Stimulated activated naive CD4-positive, alpha-beta T cell treated with Interleukin-2 at 50 U/mL for 16 hours (primary cell): ENCODE results near the gene SLC12A5.
A peak's percentile ranks its signal among the peaks of the same experiment; 100 is the strongest.
"Not testable (repeated sequence)": the region's sequence is repeated elsewhere in the genome, so short reads cannot be mapped to it uniquely, and the experiment has no call there.

Experiments used
- DNase-seq: peaks from one replicate; lab custom pipeline; 2025; lab: John Stamatoyannopoulos, UW

SLC12A5 gene

GRCh38 chr20:46077642-46078305 lies 48.8 kb downstream of the SLC12A5 start:
- no peak for DNase-seq

DNA sequence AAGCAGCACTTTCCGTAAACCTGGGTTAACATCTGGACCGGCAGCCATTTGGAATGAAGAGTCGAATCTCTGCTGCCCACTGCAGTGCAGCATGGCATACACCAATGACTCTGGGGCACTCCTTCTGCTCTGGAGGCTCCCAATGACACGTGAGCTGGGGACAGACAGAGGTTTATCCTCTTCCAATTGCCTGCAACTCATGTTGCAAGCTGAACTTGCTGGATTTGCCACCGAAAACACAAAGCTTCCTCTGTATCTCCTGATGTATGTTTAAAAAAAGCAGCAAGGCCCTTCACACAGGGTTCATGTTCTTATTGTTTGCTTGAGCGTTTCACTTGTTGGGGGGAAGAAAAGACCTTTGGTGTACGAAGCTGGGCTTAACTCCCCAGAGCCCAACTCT lies 49.9 kb downstream of the SLC12A5 start:
- DNase-seq, result no peak

- DNase-seq, result no peak
These were observed 52.1 kb downstream of the SLC12A5 start for GRCh38 chr20:46081074-46081473.

DNA sequence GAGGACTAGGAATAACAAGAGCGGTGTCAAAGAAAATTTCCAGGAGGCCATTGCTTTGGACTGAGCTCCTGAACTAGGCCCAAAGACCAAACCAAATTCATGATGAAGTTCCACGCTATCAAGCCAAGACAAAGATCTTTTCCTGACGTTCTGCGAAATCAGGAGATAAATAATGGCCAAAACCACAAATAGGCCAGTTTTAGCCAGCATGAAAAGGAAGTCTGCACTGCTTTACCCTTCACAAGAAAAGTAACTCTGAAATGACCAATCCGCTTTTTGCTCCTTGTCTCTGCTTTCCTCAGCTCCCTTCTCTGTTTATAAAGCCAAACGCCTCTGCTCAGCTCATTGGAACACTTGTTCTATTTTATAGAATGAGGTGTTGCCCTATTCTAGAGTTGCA lies 54.1 kb downstream of the SLC12A5 start:
- no peak for DNase-seq

DNA sequence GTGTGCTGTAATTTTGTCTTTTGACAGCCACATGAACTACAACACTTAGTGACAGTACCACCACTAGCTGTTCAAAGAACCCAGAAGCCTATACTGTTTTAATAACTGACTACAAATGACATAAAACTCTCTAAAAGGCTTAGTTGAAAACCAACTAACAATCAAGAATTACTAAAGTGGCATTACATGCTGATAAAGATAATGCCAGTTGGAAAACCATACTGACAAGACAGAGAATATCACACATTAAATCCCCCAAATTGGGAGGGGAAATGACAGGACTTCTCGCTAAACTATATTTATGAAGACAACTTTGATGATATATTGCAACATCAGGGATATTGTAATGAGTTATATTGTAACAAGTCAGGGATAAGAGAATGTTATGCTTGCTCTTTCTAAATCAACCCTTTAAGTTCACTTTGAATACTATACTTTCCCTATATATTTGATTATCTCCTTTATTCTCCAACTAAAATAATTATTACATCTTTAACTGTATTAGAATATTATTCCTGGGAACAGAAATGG lies 54.6 kb downstream of the SLC12A5 start:
- no peak for DNase-seq

GRCh38 chr20:46084805-46085178 lies 55.8 kb downstream of the SLC12A5 start:
- DNase-seq, result no peak

GRCh38 chr20:46085179-46085851 lies 56.3 kb downstream of the SLC12A5 start:
- DNase-seq, result no peak

GRCh38 chr20:46087161-46087560 lies 58.1 kb downstream of the SLC12A5 start:
- no peak for DNase-seq

GRCh38 chr20:46088409-46089166 lies 59.6 kb downstream of the SLC12A5 start:
- DNase-seq, result no peak

GRCh38 chr20:46089167-46089416 lies 60.1 kb downstream of the SLC12A5 start:
- DNase-seq, result peak; percentile 62

DNA sequence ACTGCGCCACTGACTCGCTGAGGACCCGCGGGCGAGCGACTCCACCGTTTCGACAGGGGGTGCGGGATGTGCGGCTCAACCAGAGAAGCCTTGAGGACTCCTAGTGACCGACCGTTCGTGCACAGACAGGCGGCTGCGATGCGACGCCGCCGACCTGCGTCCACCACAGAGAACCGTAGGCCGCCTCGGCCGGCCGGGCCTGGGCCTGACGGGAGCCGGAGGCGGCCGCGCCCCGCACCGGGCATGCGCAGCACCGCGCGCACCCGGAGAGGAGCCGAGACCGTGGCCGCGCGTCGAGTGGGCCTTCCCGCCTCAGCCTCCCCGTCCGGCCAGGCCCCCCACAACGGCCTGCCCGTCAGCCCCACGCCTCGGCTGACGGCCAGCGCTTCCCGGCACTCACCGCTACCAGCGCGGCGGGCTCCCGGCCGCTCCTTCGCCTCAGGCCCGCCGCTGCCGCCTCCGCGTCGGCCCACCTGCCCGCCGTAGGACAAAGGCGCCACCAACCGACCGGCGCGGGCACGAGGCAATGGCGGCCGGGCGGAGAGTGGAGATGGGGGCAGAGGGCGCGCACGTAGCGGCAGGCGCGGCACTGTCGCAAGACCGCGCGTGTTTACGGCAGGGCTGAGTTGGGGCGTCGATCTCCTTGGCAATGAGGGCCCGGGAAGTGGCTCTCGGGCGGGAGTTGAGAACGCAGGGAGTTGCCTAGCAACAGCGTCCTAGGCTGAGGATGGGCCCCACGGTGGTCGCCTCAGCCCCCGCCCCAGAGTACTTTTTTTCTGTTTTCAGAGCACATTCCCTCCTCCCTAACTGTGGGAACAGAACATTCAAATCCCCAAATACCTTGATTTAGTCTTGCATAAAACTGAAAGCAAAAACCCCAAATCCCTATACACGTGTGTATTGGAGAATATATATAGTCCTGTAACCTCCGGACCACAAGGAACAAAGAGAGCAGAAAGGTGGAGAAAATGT lies 60.7 kb downstream of the SLC12A5 start, which contains the start of gene NCOA5:
NCOA5 (minus strand) TSS at position 546 of the 972 bp plus-strand sequence. CDS start 10,538 bp downstream, outside the sequence.
- DNase-seq, result peak; percentile 94

DNA sequence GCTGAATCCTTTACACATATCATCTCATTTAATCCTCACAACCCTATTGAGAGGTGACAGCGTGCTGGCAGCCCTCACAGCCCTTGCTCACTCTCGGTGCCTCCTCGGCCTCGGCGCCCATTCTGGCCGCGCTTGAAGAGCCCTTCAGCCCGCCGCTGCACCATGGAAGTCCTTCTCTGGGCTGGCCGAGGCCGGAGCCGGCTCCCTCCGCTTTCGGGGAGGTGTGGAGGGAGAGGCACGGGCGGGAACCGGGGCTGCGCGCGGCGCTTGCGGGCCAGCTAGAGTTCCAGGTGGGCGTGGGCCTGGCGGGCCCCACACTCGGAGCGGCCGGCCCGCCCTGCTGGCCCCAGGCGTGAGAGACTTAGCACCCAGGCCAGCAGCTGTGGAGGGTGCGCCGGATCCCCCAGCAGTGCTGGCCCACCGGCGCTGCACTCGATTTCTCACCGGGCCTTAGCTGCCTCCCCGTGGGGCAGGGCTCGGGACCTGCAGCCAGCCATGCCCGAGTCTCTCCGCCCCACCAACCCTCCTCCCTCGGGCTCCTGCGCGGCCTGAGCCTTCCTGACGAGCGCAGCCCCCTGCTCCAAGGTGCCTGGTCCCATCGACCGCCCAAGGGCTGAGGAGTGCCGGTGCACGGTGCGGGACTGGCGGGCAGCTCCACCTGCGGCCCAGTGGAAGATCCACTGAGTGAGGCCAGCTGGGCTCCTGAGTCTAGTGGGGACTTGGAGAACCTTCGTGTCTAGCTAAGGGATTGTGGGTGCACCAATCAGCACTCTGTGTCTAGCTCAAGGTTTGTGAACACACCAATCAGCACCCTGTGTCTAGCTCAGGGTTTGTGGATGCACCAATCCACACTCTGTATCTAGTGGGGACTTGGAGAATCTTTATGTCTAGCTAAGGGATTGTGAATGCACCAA lies 62.9 kb downstream of the SLC12A5 start:
- not testable (repeated sequence) for DNase-seq

- no peak for DNase-seq
These were observed 64.5 kb downstream of the SLC12A5 start for GRCh38 chr20:46093531-46093930.

GRCh38 chr20:46099491-46100287 lies 70.7 kb downstream of the SLC12A5 start:
- no peak for DNase-seq

- DNase-seq, result not testable (repeated sequence)
These were observed 71.4 kb downstream of the SLC12A5 start for GRCh38 chr20:46100444-46100843.

DNA sequence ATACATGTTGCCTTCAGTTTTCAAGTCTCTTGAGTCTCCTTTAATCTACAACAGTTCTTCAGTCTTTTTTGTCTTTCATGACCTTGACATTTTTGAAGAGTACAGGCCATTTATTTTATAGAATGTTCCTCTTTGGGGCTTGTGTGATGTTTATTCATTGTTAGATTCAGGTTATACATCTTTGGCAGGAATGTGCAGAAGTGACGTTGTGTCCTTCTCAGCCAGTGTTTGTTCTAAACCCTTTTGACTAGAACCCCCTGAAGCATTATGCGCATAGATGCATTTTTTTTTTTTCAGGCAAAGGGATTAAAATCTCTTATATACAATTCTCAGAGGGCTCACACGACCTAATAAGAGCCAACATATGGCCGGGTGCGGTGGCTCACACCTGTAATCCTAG lies 72.0 kb downstream of the SLC12A5 start:
- DNase-seq, result no peak

- DNase-seq, result no peak
These were observed 72.9 kb downstream of the SLC12A5 start for GRCh38 chr20:46101957-46102356.

- no peak for DNase-seq
These were observed 73.9 kb downstream of the SLC12A5 start for GRCh38 chr20:46102940-46103339.

- DNase-seq, result no peak
These were observed 75.2 kb downstream of the SLC12A5 start for GRCh38 chr20:46104262-46104661.

DNA sequence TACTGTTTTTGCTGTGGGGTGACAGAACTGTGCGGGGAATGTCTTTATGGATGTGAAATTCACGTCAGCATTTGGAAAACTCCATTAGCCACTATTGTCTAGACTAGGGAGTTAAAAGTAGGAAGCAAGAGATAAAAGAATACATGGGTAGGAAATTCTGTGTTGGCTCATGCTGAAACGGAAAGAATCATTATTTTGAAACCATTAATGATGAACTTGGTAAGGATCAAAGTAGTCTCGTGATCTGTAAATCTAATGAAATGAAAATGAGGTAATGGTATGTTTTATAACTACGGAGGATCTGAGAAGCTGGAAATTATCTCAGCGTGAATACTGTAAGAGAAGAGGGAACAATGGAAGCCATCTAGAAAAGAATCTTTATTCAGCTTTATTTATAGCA lies 78.0 kb downstream of the SLC12A5 start:
- DNase-seq, result no peak
